Caco-2 (cell line): ENCODE data around the gene PARS2. TPM values are rescaled to one million over a fixed set of nuclear protein-coding genes. Genes with fewer than 3 reads are reported as not detected.

Experiments used
- BruUV-seq: library from RNA; stranded (reverse); fragments of 400-500 nt; replicated peaks from 2 replicates; lab custom pipeline; 2021; lab: Mats Ljungman, UMichigan
- CTCF ChIA-PET: fragments of 300-600 bp; sonication (Branson Sonifier 250); formaldehyde crosslinking; loops from one replicate; lab custom pipeline; 2022; ENCODE audit warnings: antibody characterized with exemption; lab: Charles Lee
- POLR2A ChIA-PET: fragments of 300-600 bp; sonication (Branson Sonifier 250); formaldehyde crosslinking; loops from one replicate; lab custom pipeline; 2022; ENCODE audit warnings: antibody characterized with exemption; lab: Charles Lee
- DNase-seq, 2 experiments: peaks; one replicate each; pipeline versions ENCODE4 v3.0.0 to v3.0.0-alpha.2; 2020 to 2022
- H3K27me3 ChIP-seq: replicated peaks from 2 replicates; pipeline ENCODE4 v1.6.0; 2011; ENCODE audit warnings: low read length; ENCODE audit not compliant: control insufficient read depth, insufficient read depth
- H3K36me3 ChIP-seq: 2 replicates; pipeline ENCODE4 v1.5.1; 2011; ENCODE audit warnings: low read length; ENCODE audit not compliant: control insufficient read depth, insufficient read depth
- H3K4me1 ChIP-seq: fragments of 250-450 bp; sonication (Bioruptor Pico); 2 replicates; pipeline ENCODE4 v1.5.1; 2020; ENCODE audit warnings: mild to moderate bottlenecking
- H3K4me3 ChIP-seq: 2 replicates; pipeline ENCODE4 v1.5.1; 2011; ENCODE audit warnings: low read depth, mild to moderate bottlenecking, control low read depth, low read length
- H3K9me3 ChIP-seq: fragments of 250-450 bp; sonication (Bioruptor Pico); 2 replicates; pipeline ENCODE4 v1.5.1; 2020; ENCODE audit warnings: mild to moderate bottlenecking, moderate library complexity
- H3K27ac Mint-ChIP-seq: one replicate; pipeline ENCODE4 v1.8.0; 2022; ENCODE audit warnings: mixed read lengths; ENCODE audit not compliant: unreplicated experiment
- H3K27me3 Mint-ChIP-seq: one replicate; pipeline ENCODE4 v1.8.0; 2022; ENCODE audit warnings: mixed read lengths; ENCODE audit not compliant: insufficient read depth, unreplicated experiment
- H3K36me3 Mint-ChIP-seq: one replicate; pipeline ENCODE4 v1.8.0; 2022; ENCODE audit warnings: mild to moderate bottlenecking, mixed read lengths; ENCODE audit not compliant: insufficient read depth, unreplicated experiment
- H3K4me1 Mint-ChIP-seq: one replicate; pipeline ENCODE4 v1.8.0; 2022; ENCODE audit warnings: low read depth, mixed read lengths; ENCODE audit not compliant: unreplicated experiment
- H3K4me3 Mint-ChIP-seq: one replicate; pipeline ENCODE4 v1.8.0; 2022; ENCODE audit warnings: mild to moderate bottlenecking, moderate library complexity, mixed read lengths; ENCODE audit not compliant: unreplicated experiment
- H3K9me3 Mint-ChIP-seq: one replicate; pipeline ENCODE4 v1.8.0; 2022; ENCODE audit warnings: mixed read lengths; ENCODE audit not compliant: unreplicated experiment
- intact Hi-C: fragments of 100-400 bp; cut with micrococcal nuclease; formaldehyde crosslinking; loops from one replicate; pipeline ENCODE4 v1.10.0; 2022; ENCODE audit not compliant: unreplicated experiment
- total RNA-seq: library from RNA; stranded (reverse); gene quantifications from 2 replicates; pipeline ENCODE4 v1.2.3, GENCODE V29; 2022
- TF ChIP-seq, protein P1 (sequence below), 2 experiments: fragments of 200-600 bp in 1 of 2; IDR thresholded peaks; 1 replicate in 1 of 2; 2 replicates in 1 of 2; pipeline versions ENCODE4 v1.5.1 to v1.8.0; 2011 to 2022; ENCODE audit warnings: antibody characterized with exemption in 1 of 2, control low read depth in 1 of 2, inconsistent platforms in 1 of 2, low read depth in 1 of 2, low read length in 1 of 2, mild to moderate bottlenecking in 1 of 2, moderate library complexity in 1 of 2; ENCODE audit not compliant: insufficient read depth in 1 of 2, severe bottlenecking in 1 of 2, unreplicated experiment in 1 of 2

PARS2 gene
- total RNA-seq, 1 experiment from 2014 or later, result 5.8 TPM

DNA sequence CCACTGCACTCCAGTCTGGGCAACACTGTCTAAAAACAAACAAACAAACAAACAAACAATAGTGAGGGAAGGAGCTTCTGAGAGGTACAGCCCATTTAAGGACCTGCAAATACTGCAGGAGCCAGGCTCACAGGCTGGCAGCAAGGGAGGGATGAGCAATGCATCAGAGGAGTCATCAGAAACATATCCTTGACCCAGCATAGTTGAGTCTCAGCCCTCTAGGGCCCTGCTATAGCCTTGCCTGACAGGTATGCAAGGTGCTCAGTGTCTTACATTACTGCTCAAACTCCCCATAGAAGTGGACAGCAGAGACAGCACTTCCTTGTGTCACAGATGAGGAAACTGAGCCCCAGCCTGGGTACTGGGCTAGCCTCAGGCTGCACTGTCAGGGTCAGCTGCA, 55.9 kb downstream of the PARS2 start:
- Histone ChIP-seq H3K36me3 (no peaks in the 10 kb centered on the region), H3K27me3 (no peaks in the 10 kb centered on the region), H3K9me3 (no peaks in the 10 kb centered on the region), H3K4me3 (no peak overlapping the region), H3K4me1 (no peaks in the 10 kb centered on the region)
- Mint-ChIP-seq H3K36me3 (peaks cover 5% of the 10 kb centered on the region), H3K27ac (no peak overlapping the region), H3K4me3 (no peak overlapping the region), H3K4me1 (no peaks in the 10 kb centered on the region), H3K9me3 (no peaks in the 10 kb centered on the region), H3K27me3 (peaks cover 8% of the 10 kb centered on the region)
- ChIA-PET CTCF (no interaction called here), POLR2A (no interaction called here)
- intact Hi-C loops, result no loop called here
- TF ChIP-seq, protein P1, sequence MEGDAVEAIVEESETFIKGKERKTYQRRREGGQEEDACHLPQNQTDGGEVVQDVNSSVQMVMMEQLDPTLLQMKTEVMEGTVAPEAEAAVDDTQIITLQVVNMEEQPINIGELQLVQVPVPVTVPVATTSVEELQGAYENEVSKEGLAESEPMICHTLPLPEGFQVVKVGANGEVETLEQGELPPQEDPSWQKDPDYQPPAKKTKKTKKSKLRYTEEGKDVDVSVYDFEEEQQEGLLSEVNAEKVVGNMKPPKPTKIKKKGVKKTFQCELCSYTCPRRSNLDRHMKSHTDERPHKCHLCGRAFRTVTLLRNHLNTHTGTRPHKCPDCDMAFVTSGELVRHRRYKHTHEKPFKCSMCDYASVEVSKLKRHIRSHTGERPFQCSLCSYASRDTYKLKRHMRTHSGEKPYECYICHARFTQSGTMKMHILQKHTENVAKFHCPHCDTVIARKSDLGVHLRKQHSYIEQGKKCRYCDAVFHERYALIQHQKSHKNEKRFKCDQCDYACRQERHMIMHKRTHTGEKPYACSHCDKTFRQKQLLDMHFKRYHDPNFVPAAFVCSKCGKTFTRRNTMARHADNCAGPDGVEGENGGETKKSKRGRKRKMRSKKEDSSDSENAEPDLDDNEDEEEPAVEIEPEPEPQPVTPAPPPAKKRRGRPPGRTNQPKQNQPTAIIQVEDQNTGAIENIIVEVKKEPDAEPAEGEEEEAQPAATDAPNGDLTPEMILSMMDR (IDR thresholded peaks at IDR 0.05; ENCODE audit: insufficient read depth in 1 of 2, low read depth in 1 of 2, low read length in 1 of 2, severe bottlenecking in 1 of 2, unreplicated experiment in 1 of 2), result no peak
- no TSS peak for BruUV-seq
- no peak for DNase-seq

Other genes starting within 250 kb of the PARS2 start
- 4.0 and 4.1 TPM in 2 replicates for gene ACOT11, start 216.3 kb downstream of the PARS2 start, total RNA-seq
- gene FAM151A, start 141.0 kb downstream of the PARS2 start, total RNA-seq, result 21.4 and 22.3 TPM in 2 replicates
- 0.30 TPM in 1 of 2 replicates, not detected in the other for gene MROH7, start 122.7 kb downstream of the PARS2 start, total RNA-seq
- 14.0 and 14.8 TPM in 2 replicates for gene TTC4, start 48.7 kb downstream of the PARS2 start, total RNA-seq
- 8.8 and 9.9 TPM in 2 replicates for gene TTC22, start 36.8 kb upstream of the PARS2 start, total RNA-seq
- 433 and 522 TPM in 2 replicates for gene DHCR24, start 122.7 kb upstream of the PARS2 start, total RNA-seq
- 0.30 TPM in 1 of 2 replicates, not detected in the other for gene TMEM61, start 216.1 kb upstream of the PARS2 start, total RNA-seq
- not detected in 2 replicates for gene BSND, start 234.4 kb upstream of the PARS2 start, total RNA-seq